Ishikawa (cell line): ENCODE measurements around the gene OR4E1.

Experiments used
- CEBPB ChIP-seq: IDR thresholded peaks from 2 replicates; pipeline ENCODE4 v1.6.1; 2012
- CREB1 ChIP-seq: IDR thresholded peaks from 2 replicates; pipeline ENCODE4 v1.6.1; 2012; ENCODE audit warnings: low read depth
- EGR1 ChIP-seq: IDR thresholded peaks from 2 replicates; pipeline ENCODE4 v1.6.1; 2012
- EP300 ChIP-seq: IDR thresholded peaks from 2 replicates; pipeline ENCODE4 v1.6.1; 2012; ENCODE audit warnings: borderline replicate concordance
- FOXM1 ChIP-seq: IDR thresholded peaks from 2 replicates; pipeline ENCODE4 v1.6.1; 2012; ENCODE audit warnings: low read depth, borderline replicate concordance
- NFIC ChIP-seq: IDR thresholded peaks from 2 replicates; pipeline ENCODE4 v1.6.1; 2012
- RAD21 ChIP-seq: IDR thresholded peaks from 2 replicates; pipeline ENCODE4 v1.6.1; 2012; ENCODE audit warnings: low read depth
- TAF1 ChIP-seq: IDR thresholded peaks from 2 replicates; pipeline ENCODE4 v1.6.1; 2012; ENCODE audit warnings: low read depth, mild to moderate bottlenecking
- TCF12 ChIP-seq: IDR thresholded peaks from 2 replicates; pipeline ENCODE4 v1.6.1; 2012; ENCODE audit warnings: low read depth
- TEAD4 ChIP-seq: IDR thresholded peaks from 2 replicates; pipeline ENCODE4 v1.6.1; 2012
- YY1 ChIP-seq: IDR thresholded peaks from 2 replicates; pipeline ENCODE4 v1.6.1; 2012; ENCODE audit warnings: low read depth
- TF ChIP-seq, protein P1 (sequence below): IDR thresholded peaks from 2 replicates; pipeline ENCODE4 v1.6.1; 2012; ENCODE audit warnings: low read depth, mild to moderate bottlenecking
- TF ChIP-seq, protein P2 (sequence below): IDR thresholded peaks from 2 replicates; pipeline ENCODE4 v1.6.1; 2012
- TF ChIP-seq, protein P3 (sequence below): IDR thresholded peaks from 2 replicates; pipeline ENCODE4 v1.6.1; 2012

DNA sequence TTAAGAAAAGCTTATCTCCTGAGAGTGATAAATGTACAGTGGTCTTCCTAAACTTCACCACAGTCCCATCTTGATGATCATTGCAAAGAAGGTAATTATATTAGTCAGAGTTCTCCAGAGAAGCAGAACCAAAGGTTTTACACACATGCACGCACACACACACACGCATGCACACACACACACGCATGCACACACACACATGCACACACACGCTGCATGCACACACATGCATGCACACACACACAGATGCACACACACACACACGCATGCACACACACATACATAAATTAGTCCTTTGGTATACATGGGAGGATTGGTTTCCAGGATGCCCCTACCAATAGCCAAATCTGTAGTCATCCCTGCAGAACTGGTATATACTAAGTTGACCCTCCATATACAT is 19.4 kb downstream of the OR4E1 start:
- TF ChIP-seq FOXM1 (no peak), EP300 (no peak), TAF1 (no peak), YY1 (no peak), TEAD4 (no peak), EGR1 (no peak), RAD21 (no peak), CREB1 (no peak), CEBPB (no peak), TCF12 (no peak), NFIC (no peak)
- TF ChIP-seq, protein P1, sequence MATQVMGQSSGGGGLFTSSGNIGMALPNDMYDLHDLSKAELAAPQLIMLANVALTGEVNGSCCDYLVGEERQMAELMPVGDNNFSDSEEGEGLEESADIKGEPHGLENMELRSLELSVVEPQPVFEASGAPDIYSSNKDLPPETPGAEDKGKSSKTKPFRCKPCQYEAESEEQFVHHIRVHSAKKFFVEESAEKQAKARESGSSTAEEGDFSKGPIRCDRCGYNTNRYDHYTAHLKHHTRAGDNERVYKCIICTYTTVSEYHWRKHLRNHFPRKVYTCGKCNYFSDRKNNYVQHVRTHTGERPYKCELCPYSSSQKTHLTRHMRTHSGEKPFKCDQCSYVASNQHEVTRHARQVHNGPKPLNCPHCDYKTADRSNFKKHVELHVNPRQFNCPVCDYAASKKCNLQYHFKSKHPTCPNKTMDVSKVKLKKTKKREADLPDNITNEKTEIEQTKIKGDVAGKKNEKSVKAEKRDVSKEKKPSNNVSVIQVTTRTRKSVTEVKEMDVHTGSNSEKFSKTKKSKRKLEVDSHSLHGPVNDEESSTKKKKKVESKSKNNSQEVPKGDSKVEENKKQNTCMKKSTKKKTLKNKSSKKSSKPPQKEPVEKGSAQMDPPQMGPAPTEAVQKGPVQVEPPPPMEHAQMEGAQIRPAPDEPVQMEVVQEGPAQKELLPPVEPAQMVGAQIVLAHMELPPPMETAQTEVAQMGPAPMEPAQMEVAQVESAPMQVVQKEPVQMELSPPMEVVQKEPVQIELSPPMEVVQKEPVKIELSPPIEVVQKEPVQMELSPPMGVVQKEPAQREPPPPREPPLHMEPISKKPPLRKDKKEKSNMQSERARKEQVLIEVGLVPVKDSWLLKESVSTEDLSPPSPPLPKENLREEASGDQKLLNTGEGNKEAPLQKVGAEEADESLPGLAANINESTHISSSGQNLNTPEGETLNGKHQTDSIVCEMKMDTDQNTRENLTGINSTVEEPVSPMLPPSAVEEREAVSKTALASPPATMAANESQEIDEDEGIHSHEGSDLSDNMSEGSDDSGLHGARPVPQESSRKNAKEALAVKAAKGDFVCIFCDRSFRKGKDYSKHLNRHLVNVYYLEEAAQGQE, result no peak
- TF ChIP-seq, protein P2, sequence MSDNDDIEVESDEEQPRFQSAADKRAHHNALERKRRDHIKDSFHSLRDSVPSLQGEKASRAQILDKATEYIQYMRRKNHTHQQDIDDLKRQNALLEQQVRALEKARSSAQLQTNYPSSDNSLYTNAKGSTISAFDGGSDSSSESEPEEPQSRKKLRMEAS, result no peak
- TF ChIP-seq, protein P3, sequence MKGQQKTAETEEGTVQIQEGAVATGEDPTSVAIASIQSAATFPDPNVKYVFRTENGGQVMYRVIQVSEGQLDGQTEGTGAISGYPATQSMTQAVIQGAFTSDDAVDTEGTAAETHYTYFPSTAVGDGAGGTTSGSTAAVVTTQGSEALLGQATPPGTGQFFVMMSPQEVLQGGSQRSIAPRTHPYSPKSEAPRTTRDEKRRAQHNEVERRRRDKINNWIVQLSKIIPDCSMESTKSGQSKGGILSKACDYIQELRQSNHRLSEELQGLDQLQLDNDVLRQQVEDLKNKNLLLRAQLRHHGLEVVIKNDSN, result no peak
